Measurements from ENCODE around the gene MLLT3.

DNA sequence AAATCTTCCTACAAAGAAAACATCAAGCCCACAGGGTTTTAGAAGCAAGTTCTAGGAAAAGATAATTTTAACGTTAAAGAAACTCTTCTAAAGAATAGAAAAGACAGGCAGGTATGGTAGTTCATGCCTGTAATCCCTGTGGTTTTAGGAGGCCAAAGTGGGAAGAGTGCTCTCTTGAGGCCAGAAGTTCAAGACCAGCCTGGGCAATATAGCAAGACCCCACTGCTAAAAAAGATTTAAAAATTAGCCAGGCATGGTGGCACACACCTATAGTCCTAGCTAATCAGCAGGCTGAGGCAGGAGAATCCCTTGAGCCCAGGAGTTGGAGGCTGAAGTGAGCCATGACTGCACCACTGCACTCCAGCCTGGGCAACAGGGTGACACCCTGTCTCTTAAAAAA, 193.3 kb downstream of the MLLT3 start:
- no peak for TF ChIP-seq POLR2A (IDR thresholded peaks at IDR 0.05; ENCODE audit: low read length)
- TF ChIP-seq GATA1 (IDR thresholded peaks at IDR 0.05; ENCODE audit: low read depth, low read length) = no peak

Measured in erythroblast (primary cell).